ENCODE results near the gene PGA5.

PGA5 gene

DNA sequence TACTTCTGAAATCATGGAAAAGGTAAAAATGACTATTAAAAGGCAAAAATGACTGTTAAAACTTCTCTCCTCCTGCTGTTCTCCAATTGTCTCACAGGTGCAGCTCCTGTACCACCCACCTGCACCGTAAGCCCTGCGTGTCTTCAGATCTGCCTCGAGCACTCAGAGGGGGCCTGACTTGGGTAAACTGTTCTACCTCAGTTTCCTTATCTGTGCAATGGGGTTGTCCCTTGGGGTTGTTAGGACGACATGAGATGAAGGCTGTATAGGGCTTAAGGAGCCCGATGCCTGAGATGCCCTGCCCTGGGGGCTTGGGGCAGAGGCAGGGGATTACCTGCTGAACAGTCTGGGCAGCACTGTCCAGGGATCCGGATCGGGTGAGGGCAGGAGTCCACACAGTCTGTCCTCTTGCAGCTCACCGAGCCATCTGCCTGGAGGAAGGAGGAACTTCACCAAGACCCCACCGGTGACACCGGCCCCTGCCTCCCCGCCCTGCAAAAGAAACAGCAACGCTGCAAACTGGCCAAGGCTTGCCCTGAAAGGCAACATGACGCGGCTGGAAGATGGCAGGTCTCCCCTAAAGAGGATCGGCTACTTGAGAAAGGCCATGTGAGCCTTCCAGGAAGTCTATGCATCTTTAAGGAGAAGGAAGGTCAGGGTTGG is 27.7 kb downstream of the PGA5 start:
- no peaks in the 10 kb centered on the region for H3K27me3 ChIP-seq (ENCODE audit: insufficient read depth, poor library complexity, severe bottlenecking)
- DNase-seq (ENCODE audit: low read depth in 1 of 2, low spot score in 1 of 2) = no peak
- no peak overlapping the region for H3K4me3 ChIP-seq (replicated peaks; ENCODE audit: insufficient read depth, low read length)
- no peak overlapping the region for H3K27ac ChIP-seq (replicated peaks)
- no peak for TF ChIP-seq GABPA (IDR thresholded peaks at IDR 0.05; ENCODE audit: low read depth)
- no peak for TF ChIP-seq POLR2AphosphoS5 (IDR thresholded peaks at IDR 0.05; ENCODE audit: low read depth)
- TF ChIP-seq, protein P1, sequence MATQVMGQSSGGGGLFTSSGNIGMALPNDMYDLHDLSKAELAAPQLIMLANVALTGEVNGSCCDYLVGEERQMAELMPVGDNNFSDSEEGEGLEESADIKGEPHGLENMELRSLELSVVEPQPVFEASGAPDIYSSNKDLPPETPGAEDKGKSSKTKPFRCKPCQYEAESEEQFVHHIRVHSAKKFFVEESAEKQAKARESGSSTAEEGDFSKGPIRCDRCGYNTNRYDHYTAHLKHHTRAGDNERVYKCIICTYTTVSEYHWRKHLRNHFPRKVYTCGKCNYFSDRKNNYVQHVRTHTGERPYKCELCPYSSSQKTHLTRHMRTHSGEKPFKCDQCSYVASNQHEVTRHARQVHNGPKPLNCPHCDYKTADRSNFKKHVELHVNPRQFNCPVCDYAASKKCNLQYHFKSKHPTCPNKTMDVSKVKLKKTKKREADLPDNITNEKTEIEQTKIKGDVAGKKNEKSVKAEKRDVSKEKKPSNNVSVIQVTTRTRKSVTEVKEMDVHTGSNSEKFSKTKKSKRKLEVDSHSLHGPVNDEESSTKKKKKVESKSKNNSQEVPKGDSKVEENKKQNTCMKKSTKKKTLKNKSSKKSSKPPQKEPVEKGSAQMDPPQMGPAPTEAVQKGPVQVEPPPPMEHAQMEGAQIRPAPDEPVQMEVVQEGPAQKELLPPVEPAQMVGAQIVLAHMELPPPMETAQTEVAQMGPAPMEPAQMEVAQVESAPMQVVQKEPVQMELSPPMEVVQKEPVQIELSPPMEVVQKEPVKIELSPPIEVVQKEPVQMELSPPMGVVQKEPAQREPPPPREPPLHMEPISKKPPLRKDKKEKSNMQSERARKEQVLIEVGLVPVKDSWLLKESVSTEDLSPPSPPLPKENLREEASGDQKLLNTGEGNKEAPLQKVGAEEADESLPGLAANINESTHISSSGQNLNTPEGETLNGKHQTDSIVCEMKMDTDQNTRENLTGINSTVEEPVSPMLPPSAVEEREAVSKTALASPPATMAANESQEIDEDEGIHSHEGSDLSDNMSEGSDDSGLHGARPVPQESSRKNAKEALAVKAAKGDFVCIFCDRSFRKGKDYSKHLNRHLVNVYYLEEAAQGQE (IDR thresholded peaks at IDR 0.05; ENCODE audit: insufficient replicate concordance, low read depth) = no peak
- TF ChIP-seq, protein P2, sequence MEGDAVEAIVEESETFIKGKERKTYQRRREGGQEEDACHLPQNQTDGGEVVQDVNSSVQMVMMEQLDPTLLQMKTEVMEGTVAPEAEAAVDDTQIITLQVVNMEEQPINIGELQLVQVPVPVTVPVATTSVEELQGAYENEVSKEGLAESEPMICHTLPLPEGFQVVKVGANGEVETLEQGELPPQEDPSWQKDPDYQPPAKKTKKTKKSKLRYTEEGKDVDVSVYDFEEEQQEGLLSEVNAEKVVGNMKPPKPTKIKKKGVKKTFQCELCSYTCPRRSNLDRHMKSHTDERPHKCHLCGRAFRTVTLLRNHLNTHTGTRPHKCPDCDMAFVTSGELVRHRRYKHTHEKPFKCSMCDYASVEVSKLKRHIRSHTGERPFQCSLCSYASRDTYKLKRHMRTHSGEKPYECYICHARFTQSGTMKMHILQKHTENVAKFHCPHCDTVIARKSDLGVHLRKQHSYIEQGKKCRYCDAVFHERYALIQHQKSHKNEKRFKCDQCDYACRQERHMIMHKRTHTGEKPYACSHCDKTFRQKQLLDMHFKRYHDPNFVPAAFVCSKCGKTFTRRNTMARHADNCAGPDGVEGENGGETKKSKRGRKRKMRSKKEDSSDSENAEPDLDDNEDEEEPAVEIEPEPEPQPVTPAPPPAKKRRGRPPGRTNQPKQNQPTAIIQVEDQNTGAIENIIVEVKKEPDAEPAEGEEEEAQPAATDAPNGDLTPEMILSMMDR (IDR thresholded peaks at IDR 0.05; ENCODE audit: insufficient read depth, low read length) = no peak
- TF ChIP-seq SPI1 (IDR thresholded peaks at IDR 0.05; ENCODE audit: borderline replicate concordance, low read depth) = no peak

DNA sequence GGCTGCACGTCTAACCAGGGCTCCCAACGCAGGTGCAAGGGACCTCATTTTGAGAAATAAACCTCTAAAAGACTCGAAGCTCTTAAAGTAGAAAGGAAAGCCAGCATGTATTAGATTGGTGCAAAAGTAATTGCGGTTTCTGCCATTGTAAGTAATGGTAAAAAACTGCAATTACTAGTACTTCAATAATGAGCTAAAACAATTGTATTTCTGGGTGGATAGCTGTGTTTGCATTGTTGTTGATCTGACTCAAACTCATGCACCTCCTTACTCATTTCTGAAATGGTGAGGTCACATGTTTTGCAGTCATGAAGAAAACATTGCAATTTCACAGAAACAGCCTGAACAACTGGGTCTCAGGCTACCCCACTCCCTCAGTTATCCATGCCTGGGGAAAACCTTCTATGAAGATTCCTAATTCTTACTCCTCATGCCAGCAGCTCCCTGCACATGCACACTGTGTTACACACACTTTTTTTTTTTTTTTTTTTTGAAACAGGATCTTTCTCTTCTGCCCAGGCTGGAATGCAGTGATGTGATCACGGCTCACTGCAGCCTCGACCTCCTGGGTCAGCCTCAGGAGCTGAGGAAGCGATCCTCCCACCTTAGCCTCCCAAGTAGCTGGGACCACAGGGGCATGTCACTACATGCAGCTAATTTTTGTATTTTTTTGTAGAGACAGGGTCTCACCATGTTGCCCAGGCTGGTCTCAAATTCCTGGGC is 29.5 kb downstream of the PGA5 start:
- no peak for DNase-seq (ENCODE audit: low read depth in 1 of 2, low spot score in 1 of 2)
- no peaks in the 10 kb centered on the region for H3K27me3 ChIP-seq (ENCODE audit: insufficient read depth, poor library complexity, severe bottlenecking)
- no peak overlapping the region for H3K27ac ChIP-seq (replicated peaks)
- H3K4me3 ChIP-seq (replicated peaks; ENCODE audit: insufficient read depth, low read length) = no peak overlapping the region
- TF ChIP-seq POLR2AphosphoS5 (IDR thresholded peaks at IDR 0.05; ENCODE audit: low read depth) (no peak), GABPA (IDR thresholded peaks at IDR 0.05; ENCODE audit: low read depth) (no peak), SPI1 (IDR thresholded peaks at IDR 0.05; ENCODE audit: borderline replicate concordance, low read depth) (no peak)
- TF ChIP-seq, protein P2 (IDR thresholded peaks at IDR 0.05; ENCODE audit: insufficient read depth, low read length) = no peak
- TF ChIP-seq, protein P1 (IDR thresholded peaks at IDR 0.05; ENCODE audit: insufficient replicate concordance, low read depth) = no peak

DNA sequence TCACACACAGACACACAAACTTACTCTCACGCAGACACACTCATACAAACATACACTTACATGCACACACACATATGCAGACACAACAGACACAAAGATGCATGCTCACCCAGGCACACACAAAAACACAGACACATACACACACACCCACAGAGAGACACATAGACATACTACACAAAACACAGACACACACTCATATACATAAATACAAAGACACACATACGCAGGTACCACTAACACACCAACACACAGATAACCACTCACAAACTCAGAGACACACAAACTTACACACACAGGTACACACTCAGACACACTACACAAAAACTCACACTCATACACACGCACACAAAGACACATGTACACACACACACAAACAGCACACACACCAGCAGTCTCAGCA is 31.8 kb downstream of the PGA5 start:
- H3K4me3 ChIP-seq (replicated peaks; ENCODE audit: insufficient read depth, low read length) = no peak overlapping the region
- TF ChIP-seq, protein P2 (IDR thresholded peaks at IDR 0.05; ENCODE audit: insufficient read depth, low read length) = no peak
- H3K27ac ChIP-seq (replicated peaks) = no peak overlapping the region
- DNase-seq (ENCODE audit: low read depth in 1 of 2, low spot score in 1 of 2) = no peak
- H3K27me3 ChIP-seq (ENCODE audit: insufficient read depth, poor library complexity, severe bottlenecking) = no peaks in the 10 kb centered on the region
